HG02798 (cell line): ENCODE data around the gene SLC25A39.
"Not testable (repeated sequence)": the region's sequence is repeated elsewhere in the genome, so short reads cannot be mapped to it uniquely, and the experiment has no call there.

ENCODE experiments used
- ATAC-seq: cut with Tn5 transposase; IDR thresholded peaks from one replicate; pipeline ENCODE4 v1.9.1; 2021; ENCODE audit warnings: mild to moderate bottlenecking; ENCODE audit not compliant: unreplicated experiment, poor library complexity

Gene SLC25A39

DNA sequence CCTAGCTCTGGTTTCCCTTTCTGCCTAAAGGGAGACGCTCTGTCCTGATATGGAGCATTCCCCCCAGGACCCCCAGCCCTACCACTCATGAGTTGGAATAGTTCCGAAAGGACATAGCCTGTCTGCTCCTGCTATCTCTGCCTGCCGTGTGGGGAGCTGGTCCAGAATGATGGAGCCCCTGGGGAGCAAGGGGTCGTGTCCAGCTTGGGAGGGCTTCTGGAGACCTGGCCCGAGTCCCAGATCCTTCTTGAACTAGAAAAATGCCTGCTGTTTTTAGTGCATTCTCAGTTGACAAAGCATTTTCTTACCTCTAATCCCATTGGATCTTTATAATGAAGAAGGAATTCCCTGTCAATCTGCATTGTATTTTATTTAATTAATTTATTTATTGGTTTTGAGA lies 11.3 kb upstream of the SLC25A39 start:
- ATAC-seq, result no peak

GRCh38 chr17:44335564-44335963 lies 10.9 kb upstream of the SLC25A39 start:
- ATAC-seq, result no peak

DNA sequence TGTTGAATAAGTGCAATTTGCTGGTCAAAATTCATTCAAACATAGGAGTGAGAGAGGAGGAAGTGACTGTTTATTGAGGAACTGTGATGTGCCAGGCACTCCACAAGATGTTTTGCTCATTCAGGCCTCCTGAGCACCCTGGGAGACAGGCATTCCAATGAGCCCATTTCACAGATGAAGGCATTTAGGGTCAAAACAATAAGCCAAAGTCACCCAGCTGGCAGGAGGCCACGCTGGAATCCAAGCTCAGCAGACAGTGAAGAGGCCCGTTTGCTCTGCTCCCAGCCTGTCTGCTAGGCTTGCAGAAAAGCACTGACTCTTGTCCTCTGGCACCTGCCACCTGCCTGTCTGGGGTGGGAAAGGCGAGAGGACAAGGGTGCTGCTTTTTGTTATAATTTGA lies 10.1 kb upstream of the SLC25A39 start:
- ATAC-seq, result no peak

DNA sequence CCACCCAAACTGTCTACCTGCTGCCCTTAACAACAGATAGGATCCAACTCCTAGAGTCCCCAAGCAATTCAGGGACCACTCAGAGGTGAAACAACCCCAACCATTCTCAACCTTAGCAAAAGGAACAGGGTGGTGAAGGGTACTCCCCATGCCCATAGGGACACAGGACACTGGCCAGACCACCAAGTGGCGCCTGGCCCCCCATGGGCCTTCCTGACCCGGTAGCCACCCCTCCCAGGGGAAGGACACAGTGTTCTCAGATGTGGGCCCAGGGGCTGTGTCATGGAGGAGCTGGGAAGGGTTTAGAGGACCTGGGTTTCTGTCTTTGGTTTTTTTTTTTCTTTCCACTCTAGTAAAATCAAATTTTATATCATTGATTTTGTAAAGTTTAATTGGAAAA lies 9.7 kb upstream of the SLC25A39 start:
- no peak for ATAC-seq

- ATAC-seq, result no peak
These were observed 8.7 kb upstream of the SLC25A39 start for GRCh38 chr17:44333371-44333770.

DNA sequence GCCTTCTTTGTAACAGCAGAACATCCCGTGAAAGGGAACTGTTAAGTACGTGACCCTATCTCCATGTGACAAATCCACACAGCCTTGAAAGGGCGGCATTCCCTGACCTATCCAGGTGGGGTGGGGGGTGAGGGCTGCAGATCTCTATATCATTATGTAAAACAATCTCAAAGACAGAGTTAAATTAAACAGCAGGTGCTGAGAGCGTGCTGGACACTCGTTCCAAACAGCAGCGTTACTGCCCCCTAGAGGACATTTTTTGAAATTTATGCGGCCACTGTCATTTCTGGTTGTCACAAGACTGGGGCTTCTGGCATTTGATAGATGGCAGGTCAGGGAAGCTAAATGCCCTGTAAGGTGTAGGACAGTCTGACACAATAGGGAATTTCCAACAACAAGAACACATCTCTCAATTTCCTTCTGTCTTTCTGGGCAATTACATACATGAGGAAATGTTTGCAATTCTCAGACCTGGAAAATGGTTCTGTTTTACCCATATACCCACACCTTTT lies 6.7 kb upstream of the SLC25A39 start:
- no peak for ATAC-seq

- ATAC-seq, result not testable (repeated sequence)
These were observed 5.6 kb upstream of the SLC25A39 start for GRCh38 chr17:44330263-44330662.

DNA sequence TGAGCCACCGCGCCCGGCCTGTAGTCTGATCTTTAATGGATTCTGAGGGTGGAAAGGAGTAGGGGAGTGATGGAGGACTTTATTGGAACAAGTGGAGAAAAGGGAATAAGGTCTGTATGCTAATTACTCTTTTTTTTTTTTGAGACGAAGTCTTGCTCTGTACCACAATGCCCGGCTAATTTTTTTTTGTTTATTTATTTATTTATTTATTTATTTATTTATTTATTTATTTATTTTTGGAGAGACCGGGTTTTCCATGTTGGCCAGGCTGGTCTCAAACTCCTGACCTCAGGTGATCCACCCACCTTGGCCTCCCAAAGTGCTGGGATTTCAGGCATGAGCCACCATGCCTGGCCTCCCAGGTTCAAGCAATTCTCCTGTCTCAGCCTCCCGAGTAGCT lies 4.9 kb upstream of the SLC25A39 start:
- ATAC-seq, result not testable (repeated sequence)

- no peak for ATAC-seq
These were observed 3.3 kb upstream of the SLC25A39 start for GRCh38 chr17:44327715-44328449.

GRCh38 chr17:44326861-44327444 lies 2.3 kb upstream of the SLC25A39 start:
- peak; percentile 59 for ATAC-seq

GRCh38 chr17:44324092-44324570 lies 492 bp downstream of the SLC25A39 start:
- ATAC-seq, result no peak

GRCh38 chr17:44323359-44324091 lies 1.1 kb downstream of the SLC25A39 start:
- ATAC-seq, result no peak

DNA sequence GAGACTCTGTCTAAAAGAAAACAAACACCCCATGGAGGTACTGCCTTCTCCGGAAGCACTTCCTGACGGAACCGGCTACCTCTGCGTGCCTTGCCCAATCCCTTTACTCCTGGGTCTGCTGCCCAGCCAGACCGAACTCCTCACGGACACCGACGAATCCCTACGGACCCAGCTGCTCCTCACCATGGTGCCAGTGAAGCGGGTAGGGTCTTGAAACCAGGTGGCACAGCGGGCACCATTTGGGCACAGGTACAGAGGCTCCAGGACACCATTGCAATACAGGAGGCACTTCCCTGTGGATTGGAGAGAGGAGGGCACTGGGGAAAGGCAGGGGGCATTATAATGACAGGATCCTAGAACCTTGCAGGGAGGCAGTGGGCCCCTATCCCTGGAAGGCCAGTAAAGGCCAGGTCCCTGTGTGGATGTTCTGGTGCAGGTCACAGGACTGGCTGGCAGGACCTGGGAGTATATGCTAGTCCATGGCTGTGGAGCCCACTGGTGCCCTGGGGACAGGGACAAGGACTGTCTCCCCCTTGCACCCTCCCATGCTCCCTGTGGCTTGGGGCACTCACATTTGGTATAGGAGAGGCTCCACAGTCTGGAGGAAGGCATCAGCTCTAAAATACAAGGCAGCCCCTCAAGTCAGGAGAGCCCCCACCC lies 2.3 kb downstream of the SLC25A39 start:
- ATAC-seq, result no peak

DNA sequence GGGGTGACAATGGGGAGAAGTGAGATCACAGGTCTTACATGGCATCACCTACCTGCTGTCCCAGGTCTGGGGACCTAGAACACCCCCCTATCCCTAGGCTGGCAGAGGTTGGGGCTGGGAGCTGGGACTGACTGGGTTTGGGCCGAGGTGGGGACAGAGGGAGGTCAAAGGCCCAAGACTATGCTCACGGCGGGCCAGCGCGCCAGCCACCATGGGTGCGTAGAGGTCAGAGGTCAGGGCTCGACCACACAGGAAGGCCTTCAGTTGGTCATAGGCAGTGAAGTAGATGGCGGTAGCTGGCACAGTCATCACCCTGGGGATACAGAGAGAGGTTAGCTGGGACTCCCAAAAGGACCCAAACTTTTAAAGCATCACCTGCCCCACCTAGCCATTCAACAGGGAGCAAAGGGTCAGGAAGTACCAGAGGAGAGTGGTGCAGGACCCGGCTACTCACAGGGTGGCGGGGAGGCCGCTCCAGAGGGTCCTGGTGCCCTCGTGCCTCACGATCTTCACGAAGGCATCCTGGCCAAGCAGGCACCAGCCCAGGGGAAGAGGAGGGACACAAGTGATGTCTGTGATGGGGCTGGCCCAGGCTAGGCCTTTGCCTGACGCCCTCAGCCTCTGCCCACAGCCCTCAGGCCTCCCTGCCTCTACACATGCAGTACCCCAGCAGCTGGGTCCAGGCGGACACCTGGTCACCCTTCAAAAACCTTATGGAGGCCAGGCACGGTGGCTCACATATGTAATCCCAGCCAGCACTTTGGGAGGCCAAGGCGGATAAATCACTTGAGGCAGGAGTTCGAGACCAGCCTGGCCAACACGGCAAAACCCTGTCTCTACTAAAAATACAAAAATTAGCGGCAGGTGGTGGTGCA lies 3.1 kb downstream of the SLC25A39 start:
- no peak for ATAC-seq

GRCh38 chr17:44320066-44320465 lies 4.6 kb downstream of the SLC25A39 start:
- ATAC-seq, result no peak

DNA sequence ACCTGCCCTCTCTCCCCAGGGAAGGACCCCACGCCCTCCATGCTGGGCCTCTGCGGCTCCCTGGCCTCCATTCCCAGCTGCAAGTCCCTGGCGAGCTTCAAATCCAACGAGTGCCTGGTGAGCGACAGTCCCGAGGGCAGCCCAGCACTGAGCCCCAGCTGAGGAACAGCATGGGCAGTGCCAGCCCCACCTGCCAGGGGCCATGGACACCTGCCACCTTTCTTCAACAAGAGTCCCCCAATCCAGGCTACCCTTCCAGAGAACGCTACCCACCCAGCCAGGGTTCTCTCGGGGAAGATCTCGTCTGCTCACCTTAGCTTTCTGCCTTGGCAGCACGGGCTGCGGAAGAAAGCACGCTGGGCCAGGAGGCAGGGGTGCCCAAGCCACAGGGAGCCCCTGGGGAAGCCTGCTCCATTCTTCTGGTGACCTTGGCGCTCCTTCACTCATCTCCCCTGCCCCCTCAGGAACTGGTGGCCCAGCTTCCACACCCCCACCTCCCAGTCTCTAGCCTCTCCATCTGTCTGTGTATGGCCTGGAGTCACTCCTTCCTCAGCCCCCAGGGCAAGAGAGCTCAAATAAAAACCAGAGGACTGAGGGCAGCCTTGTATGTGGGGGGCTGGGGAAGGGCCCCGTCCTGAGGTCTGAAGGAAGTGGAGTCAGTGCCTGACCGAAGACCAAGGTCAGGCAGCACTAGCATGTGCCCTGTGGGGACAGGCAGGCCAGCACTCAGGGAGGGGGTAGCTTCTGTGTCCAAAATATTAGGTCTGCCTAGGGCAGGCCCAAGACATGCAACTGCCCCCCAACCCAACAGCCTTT lies 6.3 kb downstream of the SLC25A39 start:
- no peak for ATAC-seq

GRCh38 chr17:44317545-44317944 lies 7.1 kb downstream of the SLC25A39 start:
- no peak for ATAC-seq

DNA sequence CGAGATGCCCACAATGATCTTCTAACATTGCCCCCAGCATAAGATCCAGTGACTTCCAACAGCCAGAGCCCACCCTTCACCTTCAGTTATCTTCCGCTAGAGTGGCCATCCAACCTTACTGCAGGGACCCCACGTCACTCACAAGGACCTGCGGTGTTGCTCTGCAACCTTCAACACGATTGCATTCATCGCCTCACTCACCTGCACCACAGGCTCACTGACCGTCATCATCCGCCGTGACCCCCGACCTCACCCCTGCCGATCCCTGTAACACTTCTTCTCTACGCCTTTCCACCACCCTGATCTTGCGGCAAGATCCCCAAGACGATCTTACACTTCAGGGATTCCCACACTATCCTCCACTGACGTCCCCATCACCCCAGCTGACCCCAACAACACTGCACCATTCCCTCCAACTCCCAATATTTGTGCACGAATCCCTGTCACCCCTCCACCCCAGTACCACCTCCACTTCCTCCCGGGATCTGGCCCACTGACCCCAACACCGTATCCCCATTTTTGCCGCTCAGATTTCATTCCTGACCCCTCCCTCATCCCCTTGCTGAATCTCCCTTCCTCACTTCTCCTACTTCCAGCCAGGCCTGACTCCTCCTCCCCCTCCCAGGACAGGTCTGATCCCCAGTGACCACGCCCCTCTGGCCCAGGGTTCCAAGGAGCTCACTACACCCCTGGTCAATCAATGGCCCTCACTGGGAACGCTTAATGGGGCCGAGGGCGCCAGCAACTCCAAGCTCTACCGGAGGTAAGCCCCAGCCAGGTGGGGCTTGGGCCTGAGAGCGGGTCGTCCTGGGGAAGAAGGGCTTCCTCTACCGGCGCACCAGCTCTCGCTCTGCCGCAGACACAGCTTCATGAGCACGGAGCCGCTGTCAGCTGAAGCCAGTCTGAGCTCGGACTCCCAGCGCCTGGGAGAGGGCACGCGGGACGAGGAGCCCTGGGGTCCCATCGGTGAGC lies 8.6 kb downstream of the SLC25A39 start:
- no peak for ATAC-seq
